Type B pancreatic cell (in vitro differentiated cells): ENCODE results near the gene SERINC2. TPM values are rescaled to one million over a fixed set of nuclear protein-coding genes. Genes with fewer than 3 reads are reported as not detected.
A peak's percentile ranks its signal among the peaks of the same experiment; 100 is the strongest.

ENCODE experiments used
- DNase-seq: peaks from one replicate; pipeline ENCODE4 v3.0.0; 2021; ENCODE audit warnings: mixed read lengths; ENCODE audit not compliant: unreplicated experiment; ENCODE audit errors: extremely low spot score
- H3K27ac Mint-ChIP-seq: 2 replicates; pipeline ENCODE4 v1.8.0; 2021; ENCODE audit warnings: mild to moderate bottlenecking, mixed read lengths
- H3K27me3 Mint-ChIP-seq: 2 replicates; pipeline ENCODE4 v1.8.0; 2021; ENCODE audit warnings: mixed read lengths
- H3K36me3 Mint-ChIP-seq: 2 replicates; pipeline ENCODE4 v1.8.0; 2021; ENCODE audit warnings: mixed read lengths
- H3K4me1 Mint-ChIP-seq: one replicate; pipeline ENCODE4 v1.8.0; 2021; ENCODE audit warnings: mixed read lengths; ENCODE audit not compliant: unreplicated experiment
- H3K4me3 Mint-ChIP-seq: 2 replicates; pipeline ENCODE4 v1.8.0; 2021; ENCODE audit warnings: mild to moderate bottlenecking, mixed read lengths
- H3K9me3 Mint-ChIP-seq: 2 replicates; pipeline ENCODE4 v1.8.0; 2021; ENCODE audit warnings: mixed read lengths
- long read RNA-seq: library from polyadenylated mRNA; unstranded; transcript quantifications from one replicate; pipeline ENCODE4 v2.0.0, GENCODE V29; 2020
- total RNA-seq: library from RNA; stranded (reverse); gene quantifications from 2 replicates; pipeline ENCODE4 v1.2.1, GENCODE V29; 2021; ENCODE audit warnings: low replicate concordance
- TF ChIP-seq, protein P1 (sequence below): fragments of 200-600 bp; sonication (generic); conservative IDR thresholded peaks from 2 replicates; pipeline ENCODE4 v1.5.0; 2021; ENCODE audit warnings: antibody characterized with exemption, mild to moderate bottlenecking

Gene SERINC2
- total RNA-seq = 77.7 and 118 TPM in 2 replicates
- long read RNA-seq, partial matches to known transcripts = 0 of 2 reads
- long read RNA-seq, other reads (novel, unspliced or antisense) = 0 of 2 reads

DNA sequence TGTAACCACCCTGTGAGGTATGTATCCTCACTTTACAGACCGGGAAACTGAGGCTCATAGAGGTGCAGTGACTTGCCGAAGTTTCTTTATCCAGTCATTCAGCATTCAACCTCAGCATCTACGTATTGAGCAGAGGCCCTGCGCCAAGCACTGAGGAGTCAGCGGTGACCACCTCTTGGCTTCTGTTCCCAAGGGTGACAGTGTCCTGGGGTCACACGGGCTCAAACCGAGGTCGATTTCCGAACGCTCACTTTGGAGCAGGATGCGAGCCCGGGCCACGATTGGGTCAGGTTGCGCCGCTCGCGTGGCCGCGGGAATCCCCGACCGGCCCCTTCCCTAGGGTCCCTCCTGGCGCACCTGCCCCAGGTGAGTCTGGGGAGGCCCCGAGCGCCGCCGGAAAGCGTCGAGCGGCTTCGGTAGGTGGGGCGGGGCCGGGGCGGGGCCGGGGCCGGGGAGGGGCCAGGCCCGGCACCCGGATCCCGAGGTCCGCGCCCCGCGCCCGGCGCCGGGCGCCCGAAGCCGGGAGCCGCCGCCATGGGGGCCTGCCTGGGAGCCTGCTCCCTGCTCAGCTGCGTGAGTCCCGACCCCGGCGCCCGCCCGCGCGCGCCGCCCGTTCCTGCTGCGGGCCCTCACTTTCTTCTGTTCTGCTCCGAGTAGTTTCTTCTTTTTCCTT lies at the start of gene SERINC2:
TSS of gene SERINC2 (plus strand) at position 482 of the 673 bp plus-strand sequence. CDS start at position 535, 53 bp downstream.
- H3K4me1 Mint-ChIP-seq = peaks cover 41% of the 10 kb centered on the region

GRCh38 chr1:31364561-31365250 lies 48.3 kb upstream of the SERINC2 start:
- peaks cover 4% of the 10 kb centered on the region for H3K4me1 Mint-ChIP-seq
- H3K27me3 Mint-ChIP-seq = no peaks in the 10 kb centered on the region
- no peak for DNase-seq
- H3K4me3 Mint-ChIP-seq = no peak overlapping the region
- TF ChIP-seq, protein P1, sequence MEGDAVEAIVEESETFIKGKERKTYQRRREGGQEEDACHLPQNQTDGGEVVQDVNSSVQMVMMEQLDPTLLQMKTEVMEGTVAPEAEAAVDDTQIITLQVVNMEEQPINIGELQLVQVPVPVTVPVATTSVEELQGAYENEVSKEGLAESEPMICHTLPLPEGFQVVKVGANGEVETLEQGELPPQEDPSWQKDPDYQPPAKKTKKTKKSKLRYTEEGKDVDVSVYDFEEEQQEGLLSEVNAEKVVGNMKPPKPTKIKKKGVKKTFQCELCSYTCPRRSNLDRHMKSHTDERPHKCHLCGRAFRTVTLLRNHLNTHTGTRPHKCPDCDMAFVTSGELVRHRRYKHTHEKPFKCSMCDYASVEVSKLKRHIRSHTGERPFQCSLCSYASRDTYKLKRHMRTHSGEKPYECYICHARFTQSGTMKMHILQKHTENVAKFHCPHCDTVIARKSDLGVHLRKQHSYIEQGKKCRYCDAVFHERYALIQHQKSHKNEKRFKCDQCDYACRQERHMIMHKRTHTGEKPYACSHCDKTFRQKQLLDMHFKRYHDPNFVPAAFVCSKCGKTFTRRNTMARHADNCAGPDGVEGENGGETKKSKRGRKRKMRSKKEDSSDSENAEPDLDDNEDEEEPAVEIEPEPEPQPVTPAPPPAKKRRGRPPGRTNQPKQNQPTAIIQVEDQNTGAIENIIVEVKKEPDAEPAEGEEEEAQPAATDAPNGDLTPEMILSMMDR = no peak
- peaks cover 13% of the 10 kb centered on the region for H3K36me3 Mint-ChIP-seq
- H3K27ac Mint-ChIP-seq = no peak overlapping the region
- H3K9me3 Mint-ChIP-seq = no peaks in the 10 kb centered on the region

More for the DNA sequence above, at the start of gene SERINC2:
- Mint-ChIP-seq H3K36me3 (peaks cover 7% of the 10 kb centered on the region), H3K9me3 (no peaks in the 10 kb centered on the region), H3K27me3 (peaks cover 39% of the 10 kb centered on the region), H3K27ac (peak within 1 kb of the TSS; percentile 94), H3K4me3 (peak within 1 kb of the TSS; percentile 98)
- no peak for DNase-seq
- TF ChIP-seq, protein P1 = no peak

DNA sequence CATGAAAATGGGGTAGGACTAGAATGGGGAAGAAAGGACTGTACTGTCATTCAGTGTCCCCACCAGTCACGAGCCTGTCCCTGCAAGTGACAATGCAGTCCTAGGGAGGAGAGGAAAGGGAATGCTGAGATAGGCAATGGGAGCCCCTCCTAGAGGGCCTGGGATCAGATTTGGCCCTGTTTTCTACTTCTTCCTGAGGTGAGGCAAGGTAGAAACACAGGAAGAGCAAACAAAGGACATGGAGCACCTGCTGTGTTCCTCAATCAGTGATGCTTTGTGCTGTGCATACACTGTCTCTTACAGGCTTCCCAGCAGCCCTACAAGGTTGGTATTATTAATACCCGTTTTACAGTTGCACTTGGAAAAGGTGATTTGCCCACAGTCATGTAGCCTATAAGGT lies 46.2 kb upstream of the SERINC2 start:
- Mint-ChIP-seq H3K4me1 (peaks cover 10% of the 10 kb centered on the region), H3K27ac (no peak overlapping the region), H3K27me3 (no peaks in the 10 kb centered on the region), H3K4me3 (no peak overlapping the region), H3K36me3 (peaks cover 13% of the 10 kb centered on the region), H3K9me3 (no peaks in the 10 kb centered on the region)
- DNase-seq = no peak
- TF ChIP-seq, protein P1 = no peak

DNA sequence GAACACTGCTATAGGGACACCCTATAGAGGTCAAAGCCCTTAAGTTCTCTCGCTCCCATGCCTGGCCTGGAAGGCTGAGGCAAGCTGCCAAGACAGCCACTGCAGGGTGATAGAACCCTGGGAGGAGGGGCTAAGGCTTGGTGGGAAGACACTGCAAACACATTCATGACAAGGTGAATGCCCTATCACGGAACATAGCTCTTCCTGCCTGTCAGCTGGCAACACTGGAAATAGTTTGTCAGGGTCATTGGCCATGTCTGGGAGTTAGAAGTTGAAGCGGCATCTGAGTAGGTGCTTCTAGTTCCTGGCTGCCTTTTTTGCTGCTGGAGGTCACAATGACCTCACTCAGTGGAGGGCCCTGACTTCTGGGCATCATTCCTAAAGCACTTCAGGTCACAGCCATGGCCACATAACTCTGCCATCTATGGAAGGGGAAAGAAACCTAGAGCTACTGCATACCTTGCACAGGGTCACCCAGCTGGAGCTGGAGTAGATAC lies 44.4 kb upstream of the SERINC2 start:
- Mint-ChIP-seq H3K4me1 (peaks cover 26% of the 10 kb centered on the region), H3K36me3 (peaks cover 8% of the 10 kb centered on the region), H3K27me3 (peaks cover 4% of the 10 kb centered on the region), H3K9me3 (no peaks in the 10 kb centered on the region), H3K4me3 (no peak overlapping the region), H3K27ac (no peak overlapping the region)
- DNase-seq = no peak
- TF ChIP-seq, protein P1 = no peak

- no peak overlapping the region for H3K27ac Mint-ChIP-seq
- H3K4me1 Mint-ChIP-seq = peaks cover 24% of the 10 kb centered on the region
- H3K27me3 Mint-ChIP-seq = peaks cover 4% of the 10 kb centered on the region
- H3K9me3 Mint-ChIP-seq = no peaks in the 10 kb centered on the region
- no peak for DNase-seq
- H3K36me3 Mint-ChIP-seq = peaks cover 6% of the 10 kb centered on the region
- TF ChIP-seq, protein P1 = no peak
- H3K4me3 Mint-ChIP-seq = no peak overlapping the region
Measured at GRCh38 chr1:31370021-31370420, 43.0 kb upstream of the SERINC2 start.
